ENCODE data around the gene MYL7. TPM values are rescaled to one million over a fixed set of nuclear protein-coding genes. Genes with fewer than 3 reads are reported as not detected.

Gene MYL7
- total RNA-seq (1 to 10 TPM; 1.5 to 1.8 TPM), polyA plus RNA-seq (ENCODE audit: insufficient read length in 6 of 6) (1 to 10 TPM in 1 of 6 donors, under 1 TPM in 3, not detected in 2; 0.82 to 5.5 (median 0.88) TPM)
- long read RNA-seq, donor 1: 0 reads
- long read RNA-seq, donor 2: 0 reads
- long read RNA-seq, donor 3: 0 reads
- long read RNA-seq, donor 4: 0 reads
- long read RNA-seq, donor 5: 0 reads
- long read RNA-seq, donor 6: 0 reads
- long read RNA-seq, donor 7: 0 reads
- long read RNA-seq, donor 8: 0 reads
- long read RNA-seq, donor 9: 0 reads
- long read RNA-seq, donor 10: 0 reads
- long read RNA-seq, donor 11: 0 reads
- long read RNA-seq, donor 12: 0 reads

- DNase-seq: no peak
- no peak within 1 kb of the TSS for H3K27ac ChIP-seq
- H3K36me3 ChIP-seq: no peaks in the 10 kb centered on the region
These were observed at the start of gene MYL7 for GRCh38 chr7:44141221-44141850. TSS of gene MYL7 (minus strand) at chr7:44141332. CDS start at chr7:44141305, 27 bp downstream.

DNA sequence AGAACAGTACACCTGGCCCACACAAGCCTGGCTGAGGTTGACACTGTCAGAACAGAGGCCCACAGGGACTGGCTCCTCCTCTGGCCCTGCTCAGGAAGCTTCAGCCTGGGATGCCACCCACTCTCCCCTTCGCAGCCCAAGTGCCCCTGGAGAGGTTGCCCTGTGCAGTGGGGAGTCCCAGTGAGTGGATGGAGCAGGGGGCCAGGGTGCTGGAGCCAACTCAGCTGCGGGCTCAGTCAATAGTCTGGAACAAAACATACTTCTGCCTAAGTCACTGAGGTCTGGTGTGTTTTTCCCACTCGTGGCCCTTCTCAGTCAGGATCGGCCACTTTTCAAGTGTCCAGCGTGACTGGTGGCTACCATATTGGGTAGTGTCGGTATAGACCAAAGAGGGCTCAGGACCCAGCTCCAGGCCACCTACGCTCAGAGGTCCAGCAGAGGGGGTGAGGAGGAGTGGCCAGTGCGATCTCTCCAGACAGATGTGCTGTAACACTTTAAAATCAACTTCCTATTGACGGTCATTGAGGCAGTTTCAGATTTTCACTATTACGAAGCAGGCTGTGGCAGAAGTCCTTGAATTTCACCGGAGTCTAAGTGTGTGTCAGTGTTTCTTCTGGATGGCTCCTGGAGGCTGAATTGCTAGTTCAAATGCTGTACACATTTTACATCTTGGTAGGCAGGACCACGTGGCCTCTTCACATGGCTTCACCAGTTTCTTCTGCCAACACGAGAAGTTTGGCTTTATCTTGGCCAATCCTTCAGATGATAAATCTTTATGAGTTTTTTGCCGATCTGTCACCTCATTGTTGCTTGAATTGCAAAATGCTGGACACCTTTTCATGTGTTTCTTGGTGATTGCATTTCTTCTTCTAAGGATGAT is 49.1 kb upstream of the MYL7 start:
- Histone ChIP-seq H3K27ac (no peak overlapping the region), H3K9me3 (no peaks in the 10 kb centered on the region), H3K36me3 (no peaks in the 10 kb centered on the region), H3K4me1 (no peaks in the 10 kb centered on the region), H3K4me3 (no peak overlapping the region), H3K27me3 (peaks cover 0 to 27% of the 10 kb centered on the region in 2 donors)
- no peak for TF ChIP-seq CTCF (IDR thresholded peaks at IDR 0.05)
- DNase-seq (no peak), ATAC-seq (no peak)
- intact Hi-C loops (cut with DNase I): no loop called here

More at GRCh38 chr7:44141221-44141850, at the start of gene MYL7:
- no peaks in the 10 kb centered on the region for H3K9me3 ChIP-seq
- H3K4me1 ChIP-seq: peaks cover 4 to 11% of the 10 kb centered on the region in 2 donors
- peaks cover 12 to 38% of the 10 kb centered on the region in 2 donors for H3K27me3 ChIP-seq
- intact Hi-C loops (cut with DNase I): no loop called here
- ATAC-seq: no peak
- H3K4me3 ChIP-seq: no peak within 1 kb of the TSS
- no peak for TF ChIP-seq CTCF (IDR thresholded peaks at IDR 0.05)

GRCh38 chr7:44189286-44189992 is 48.3 kb upstream of the MYL7 start, which contains the start of gene GCK:
TSS of gene GCK (minus strand) at chr7:44189439. CDS start at chr7:44188953, 486 bp downstream.
- Histone ChIP-seq H3K36me3 (no peaks in the 10 kb centered on the region), H3K4me1 (no peaks in the 10 kb centered on the region), H3K9me3 (no peaks in the 10 kb centered on the region), H3K27ac (no peak within 1 kb of the TSS), H3K4me3 (no peak within 1 kb of the TSS), H3K27me3 (peaks cover 0 to 27% of the 10 kb centered on the region in 2 donors)
- ATAC-seq (no peak), DNase-seq (no peak)
- intact Hi-C loops (cut with DNase I): no loop called here
- no peak for TF ChIP-seq CTCF (IDR thresholded peaks at IDR 0.05)

- DNase-seq (no peak), ATAC-seq (no peak)
- peaks cover 0 to 27% of the 10 kb centered on the region in 2 donors for H3K27me3 ChIP-seq
- no peaks in the 10 kb centered on the region for H3K9me3 ChIP-seq
- H3K27ac ChIP-seq: no peak overlapping the region
- no peak overlapping the region for H3K4me3 ChIP-seq
- H3K36me3 ChIP-seq: no peaks in the 10 kb centered on the region
- no peaks in the 10 kb centered on the region for H3K4me1 ChIP-seq
- intact Hi-C loops (cut with DNase I): no loop called here
- TF ChIP-seq CTCF (IDR thresholded peaks at IDR 0.05): no peak
These were observed 47.5 kb upstream of the MYL7 start for GRCh38 chr7:44188480-44189225.
